Activated T-cell treated with anti-CD3 and anti-CD28 coated beads, Interleukin-2, amount 50 U/mL, for 72 hours (primary cell): Measurements from ENCODE around the gene PRR18. TPM values are rescaled to one million over a fixed set of nuclear protein-coding genes. Genes with fewer than 3 reads are reported as not detected.

Experiments used
- ATAC-seq, 2 donors: fragments of 150-1000 bp; cut with Tn5 transposase; replicated peaks in 1 of 2; 2 replicates each; pipeline ENCODE4 v1.10.0; 2021; ENCODE audit warnings: moderate library complexity in 2 of 2, mild to moderate bottlenecking in 1 of 2
- DNase-seq, 2 donors: peaks; one replicate each; pipeline ENCODE4 v3.0.0; 2021 to 2022; ENCODE audit warnings: mixed read lengths in 1 of 2
- H3K27ac Mint-ChIP-seq: one replicate; pipeline ENCODE4 v1.8.0; 2022; ENCODE audit warnings: mild to moderate bottlenecking, moderate library complexity, mixed read lengths
- H3K27me3 Mint-ChIP-seq: one replicate; pipeline ENCODE4 v1.8.0; 2022; ENCODE audit warnings: low read depth, mixed read lengths
- H3K36me3 Mint-ChIP-seq, 2 donors: one replicate each; pipeline ENCODE4 v1.8.0; 2022; ENCODE audit warnings: mixed read lengths in 2 of 2, mild to moderate bottlenecking in 1 of 2; ENCODE audit not compliant: insufficient read depth in 2 of 2
- H3K4me1 Mint-ChIP-seq: one replicate; pipeline ENCODE4 v1.8.0; 2022; ENCODE audit warnings: low read depth, mixed read lengths
- H3K4me3 Mint-ChIP-seq, 2 donors: one replicate each; pipeline ENCODE4 v1.8.0; 2022; ENCODE audit warnings: mild to moderate bottlenecking in 2 of 2, mixed read lengths in 2 of 2, moderate library complexity in 2 of 2
- H3K9me3 Mint-ChIP-seq, 2 donors: one replicate each; pipeline ENCODE4 v1.8.0; 2022; ENCODE audit warnings: mixed read lengths in 2 of 2
- total RNA-seq, 2 donors: library from RNA; stranded (reverse); gene quantifications; one replicate each; pipeline ENCODE4 v1.2.3, GENCODE V29; 2022

PRR18 gene
- total RNA-seq, 2 donors from 2014 or later = 0.07 TPM; not detected in 1

DNA sequence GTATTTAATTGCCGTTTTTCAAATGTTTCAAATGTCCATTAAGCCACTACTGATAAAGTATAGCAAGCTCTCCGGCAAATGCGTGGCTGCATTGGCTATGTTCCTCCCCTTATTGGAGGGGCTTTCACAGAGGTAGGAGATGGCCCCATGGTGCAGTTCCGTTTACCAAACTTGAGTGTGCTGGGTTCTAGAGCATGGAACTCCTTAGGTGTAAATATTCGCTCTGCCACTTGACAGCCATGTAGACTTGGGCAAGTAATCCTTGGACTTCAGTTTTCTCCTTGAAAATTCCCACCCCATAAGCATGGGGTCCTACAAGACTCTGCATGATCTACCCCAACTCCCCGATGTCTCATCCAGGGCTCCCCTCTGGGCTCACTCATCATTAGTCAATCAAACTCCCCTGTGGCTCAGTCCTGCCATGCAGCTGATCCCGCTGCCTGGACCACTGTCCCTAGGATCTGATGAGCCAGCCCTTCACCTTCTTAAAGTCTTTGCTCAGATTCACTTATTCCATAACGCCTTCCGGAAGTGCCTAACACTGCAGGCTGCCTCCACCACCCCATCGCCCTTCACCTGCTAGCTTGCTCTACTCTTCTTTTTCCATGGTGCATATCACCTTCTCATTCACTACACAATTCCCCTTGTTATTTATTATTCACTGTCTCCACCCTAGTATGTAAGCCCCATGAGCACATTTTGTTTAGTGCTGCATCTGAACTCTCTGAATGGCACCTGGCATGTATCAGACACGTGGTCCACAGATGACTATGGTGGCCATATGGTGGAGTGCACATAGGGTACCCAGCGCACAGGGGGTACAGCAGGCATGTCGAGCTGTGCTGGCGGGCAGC is 18.8 kb downstream of the PRR18 start:
- H3K4me3 Mint-ChIP-seq = no peak overlapping the region
- H3K9me3 Mint-ChIP-seq = no peaks in the 10 kb centered on the region
- DNase-seq = no peak
- H3K4me1 Mint-ChIP-seq = no peaks in the 10 kb centered on the region
- H3K36me3 Mint-ChIP-seq = no peaks in the 10 kb centered on the region
- ATAC-seq = peak; percentile 67 to 71
- no peak overlapping the region for H3K27ac Mint-ChIP-seq
- H3K27me3 Mint-ChIP-seq = peaks cover 26% of the 10 kb centered on the region

DNA sequence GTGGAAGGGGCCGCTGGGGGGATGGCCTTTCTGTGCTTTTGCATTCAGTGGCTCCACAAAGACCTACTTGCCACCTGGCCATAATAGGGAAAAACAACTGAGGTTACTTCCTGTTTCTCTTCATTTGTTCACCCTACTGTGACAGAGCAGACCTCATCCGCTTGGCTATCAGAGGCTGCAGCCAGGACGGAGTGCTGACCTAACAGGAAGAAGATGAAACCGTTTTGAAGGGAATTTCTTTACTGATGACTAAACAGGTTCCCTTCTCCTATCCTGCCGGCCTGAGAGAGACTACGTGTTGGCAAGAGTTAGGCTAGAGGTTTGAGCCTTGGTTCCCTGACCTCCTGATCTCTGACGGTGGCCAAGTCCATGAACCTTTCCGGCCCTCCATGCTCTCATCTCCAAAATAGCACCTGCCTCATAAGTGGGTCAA is 21.3 kb downstream of the PRR18 start:
- H3K27ac Mint-ChIP-seq = no peak overlapping the region
- no peaks in the 10 kb centered on the region for H3K9me3 Mint-ChIP-seq
- no peak overlapping the region for H3K4me3 Mint-ChIP-seq
- ATAC-seq (peak in 1 of 2 donors; percentile 16), DNase-seq (no peak)
- H3K27me3 Mint-ChIP-seq = peaks cover 15% of the 10 kb centered on the region
- H3K36me3 Mint-ChIP-seq = no peaks in the 10 kb centered on the region
- H3K4me1 Mint-ChIP-seq = no peaks in the 10 kb centered on the region

DNA sequence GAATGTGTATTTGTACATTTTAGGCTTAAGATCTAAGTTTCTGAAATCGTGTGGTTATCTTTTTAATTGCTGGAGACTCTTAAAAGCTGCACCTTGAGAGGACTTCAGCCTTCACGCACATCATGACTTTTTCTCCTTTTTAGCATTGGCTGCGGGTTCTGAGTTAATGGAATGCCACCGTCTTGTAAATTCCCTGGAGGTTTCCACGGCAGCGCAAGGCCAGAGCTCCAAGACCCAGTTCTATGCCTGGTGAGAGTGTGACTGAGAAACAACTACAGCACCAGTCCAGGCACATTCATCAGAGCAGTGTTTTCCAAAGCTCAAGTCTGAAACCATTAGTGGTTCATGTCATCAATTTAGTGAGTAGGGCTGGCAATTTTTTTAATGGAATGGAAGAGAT is 23.0 kb downstream of the PRR18 start:
- no peaks in the 10 kb centered on the region for H3K9me3 Mint-ChIP-seq
- no peak overlapping the region for H3K4me3 Mint-ChIP-seq
- H3K27ac Mint-ChIP-seq = no peak overlapping the region
- peaks cover 5% of the 10 kb centered on the region for H3K27me3 Mint-ChIP-seq
- no peak for DNase-seq
- no peak for ATAC-seq
- H3K4me1 Mint-ChIP-seq = no peaks in the 10 kb centered on the region
- H3K36me3 Mint-ChIP-seq = no peaks in the 10 kb centered on the region

GRCh38 chr6:166284640-166285039 is 23.6 kb downstream of the PRR18 start:
- ATAC-seq = no peak

DNA sequence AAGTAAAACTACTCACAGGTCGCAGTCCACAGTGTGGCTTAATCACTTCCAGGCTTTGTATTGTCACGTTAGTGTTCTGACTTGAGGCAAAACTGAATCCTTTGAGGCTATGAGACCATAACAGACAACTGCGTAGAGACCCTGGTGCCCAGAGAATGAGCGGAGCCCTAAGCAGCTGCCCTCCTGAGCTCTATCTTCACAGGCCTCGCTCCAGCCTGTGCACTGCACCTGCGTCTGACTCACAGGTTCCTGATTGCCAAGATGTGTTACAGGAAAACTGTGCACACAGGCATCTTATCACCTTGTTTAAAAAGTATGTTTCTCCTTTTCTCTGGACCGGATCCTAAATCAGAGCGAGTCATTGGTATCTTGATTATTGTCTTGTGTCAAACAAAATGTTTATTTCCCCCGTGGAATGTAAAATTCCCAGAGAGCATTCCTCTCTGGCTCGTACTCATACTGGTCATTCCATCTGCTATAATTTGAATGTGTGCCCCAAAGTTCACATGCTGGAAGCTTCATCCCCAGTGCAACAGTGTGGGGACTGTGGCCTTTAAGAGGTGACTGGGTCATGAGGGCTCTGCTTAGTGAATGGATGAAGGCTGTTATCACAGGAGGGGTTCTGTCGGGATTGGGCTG is 25.7 kb downstream of the PRR18 start:
- Mint-ChIP-seq H3K4me1 (no peaks in the 10 kb centered on the region), H3K27me3 (peaks cover 9% of the 10 kb centered on the region)

More at GRCh38 chr6:166284640-166285039, 23.6 kb downstream of the PRR18 start:
- no peak overlapping the region for H3K4me3 Mint-ChIP-seq
- H3K4me1 Mint-ChIP-seq = no peaks in the 10 kb centered on the region
- H3K36me3 Mint-ChIP-seq = no peaks in the 10 kb centered on the region
- peaks cover 9% of the 10 kb centered on the region for H3K27me3 Mint-ChIP-seq
- no peak overlapping the region for H3K27ac Mint-ChIP-seq
- H3K9me3 Mint-ChIP-seq = no peaks in the 10 kb centered on the region
- no peak for DNase-seq

GRCh38 chr6:166281104-166281503 is 27.1 kb downstream of the PRR18 start:
- Mint-ChIP-seq H3K9me3 (no peaks in the 10 kb centered on the region), H3K27me3 (peaks cover 9% of the 10 kb centered on the region), H3K4me1 (no peaks in the 10 kb centered on the region), H3K36me3 (no peaks in the 10 kb centered on the region), H3K27ac (no peak overlapping the region), H3K4me3 (no peak overlapping the region)
- no peak for ATAC-seq
- DNase-seq = no peak

More for the DNA sequence above, 25.7 kb downstream of the PRR18 start:
- Mint-ChIP-seq H3K36me3 (no peaks in the 10 kb centered on the region), H3K4me3 (no peak overlapping the region), H3K9me3 (no peaks in the 10 kb centered on the region), H3K27ac (no peak overlapping the region)
- no peak for ATAC-seq
- no peak for DNase-seq

GRCh38 chr6:166279393-166279679 is 28.9 kb downstream of the PRR18 start:
- DNase-seq (no peak), ATAC-seq (no peak)
- no peaks in the 10 kb centered on the region for H3K36me3 Mint-ChIP-seq
- no peaks in the 10 kb centered on the region for H3K9me3 Mint-ChIP-seq
- peaks cover 9% of the 10 kb centered on the region for H3K27me3 Mint-ChIP-seq
- peaks cover 7% of the 10 kb centered on the region for H3K4me1 Mint-ChIP-seq
- H3K4me3 Mint-ChIP-seq = no peak overlapping the region
- no peak overlapping the region for H3K27ac Mint-ChIP-seq

DNA sequence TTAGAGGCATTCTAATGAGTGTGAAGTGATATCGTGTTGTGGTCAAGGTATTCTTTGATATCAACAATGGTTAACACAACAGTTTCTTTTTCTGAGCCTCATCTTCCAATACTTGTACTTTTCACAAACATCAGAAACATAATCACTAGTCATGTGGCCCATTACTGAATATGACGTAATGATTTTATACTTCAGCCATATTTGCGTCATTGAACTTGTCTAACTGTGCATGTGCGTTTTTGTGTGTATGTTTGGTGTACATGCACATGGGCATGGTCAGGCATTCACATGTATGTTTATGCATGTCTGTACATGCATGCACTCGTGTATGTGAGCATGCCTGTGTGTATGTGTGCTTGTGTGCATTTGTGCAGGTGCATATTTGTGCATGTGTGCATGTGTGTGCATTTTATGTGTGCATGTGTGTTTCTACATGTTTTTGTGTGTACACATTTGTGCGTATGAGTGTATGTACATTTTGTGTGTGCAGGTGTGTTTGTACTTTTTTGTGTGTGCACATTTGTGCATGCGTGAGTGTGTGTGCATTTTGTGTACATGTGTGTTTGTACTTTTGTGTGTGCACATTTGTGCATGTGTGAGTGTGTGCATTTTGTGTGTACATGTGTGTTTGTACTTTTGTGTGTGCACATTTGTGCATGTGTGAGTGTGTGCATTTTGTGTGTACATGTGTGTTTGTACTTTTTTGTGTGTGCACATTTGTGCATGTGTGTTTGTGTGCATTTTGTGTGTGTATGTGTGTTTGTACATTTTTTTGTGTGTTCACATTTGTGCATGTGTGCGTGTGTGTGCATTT is 29.4 kb downstream of the PRR18 start:
- peaks cover 9% of the 10 kb centered on the region for H3K27me3 Mint-ChIP-seq
- H3K27ac Mint-ChIP-seq = no peak overlapping the region
- no peaks in the 10 kb centered on the region for H3K36me3 Mint-ChIP-seq
- no peak for ATAC-seq
- no peaks in the 10 kb centered on the region for H3K9me3 Mint-ChIP-seq
- H3K4me3 Mint-ChIP-seq = no peak overlapping the region
- DNase-seq = no peak
- peaks cover 7% of the 10 kb centered on the region for H3K4me1 Mint-ChIP-seq

DNA sequence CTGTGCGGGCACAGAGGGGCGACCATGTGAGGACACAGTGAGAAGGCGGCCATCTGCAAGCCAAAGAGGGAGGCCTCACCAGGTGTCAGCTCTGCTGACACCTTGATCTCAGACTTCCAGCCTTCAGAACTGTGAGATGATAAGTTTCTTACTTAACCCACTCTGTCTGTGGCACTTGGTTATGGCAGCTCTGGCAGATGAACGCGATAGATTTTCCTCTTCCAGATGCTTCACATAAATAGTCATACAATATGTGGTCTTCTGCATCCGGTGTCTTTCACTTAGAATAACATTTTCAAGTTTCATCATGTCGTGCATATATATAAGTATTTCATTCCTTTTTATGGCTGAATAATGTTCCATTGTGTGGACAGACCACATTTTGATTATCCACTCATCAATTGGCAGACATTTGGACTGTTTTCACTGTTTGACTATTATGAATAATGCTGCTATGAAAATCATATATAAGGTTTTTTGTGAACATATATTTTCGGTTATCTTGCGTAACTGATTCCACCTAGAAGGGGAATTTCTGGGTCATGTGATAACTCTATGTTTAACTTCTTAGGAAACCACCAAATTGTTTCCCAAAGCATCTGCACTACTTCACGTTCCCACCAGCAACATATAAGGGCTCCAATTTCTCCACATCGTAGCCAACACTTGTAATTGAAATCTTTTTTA is 30.2 kb downstream of the PRR18 start:
- H3K9me3 Mint-ChIP-seq = no peaks in the 10 kb centered on the region
- no peak for ATAC-seq
- peaks cover 9% of the 10 kb centered on the region for H3K27me3 Mint-ChIP-seq
- no peak overlapping the region for H3K27ac Mint-ChIP-seq
- peaks cover 7% of the 10 kb centered on the region for H3K4me1 Mint-ChIP-seq
- no peaks in the 10 kb centered on the region for H3K36me3 Mint-ChIP-seq
- no peak for DNase-seq
- H3K4me3 Mint-ChIP-seq = no peak overlapping the region

DNA sequence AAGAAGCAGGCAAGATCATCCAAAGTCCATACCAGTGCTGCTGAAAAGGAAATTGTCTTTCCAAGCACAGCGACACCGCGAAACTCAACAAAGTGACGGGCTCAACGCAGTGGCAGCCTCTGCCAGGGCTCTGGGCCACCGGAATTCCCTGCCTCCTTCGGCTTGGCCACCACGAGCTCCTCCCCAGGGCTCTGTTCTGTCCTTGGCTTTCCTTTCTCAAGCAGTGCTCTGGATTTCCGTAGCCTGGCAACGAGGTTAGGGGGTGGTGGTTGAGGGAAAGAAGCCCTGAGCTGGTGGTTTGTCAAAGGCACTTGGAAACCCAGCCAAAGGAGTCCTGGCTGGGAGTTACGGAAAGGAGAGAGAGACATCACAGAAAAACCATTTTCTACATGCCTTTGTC is 31.2 kb downstream of the PRR18 start:
- no peak overlapping the region for H3K27ac Mint-ChIP-seq

GRCh38 chr6:166275714-166276166 is 32.5 kb downstream of the PRR18 start:
- Mint-ChIP-seq H3K4me3 (no peak overlapping the region), H3K4me1 (peaks cover 7% of the 10 kb centered on the region), H3K27ac (no peak overlapping the region), H3K9me3 (no peaks in the 10 kb centered on the region), H3K27me3 (peaks cover 8% of the 10 kb centered on the region), H3K36me3 (no peaks in the 10 kb centered on the region)
- ATAC-seq = peak; percentile 81 to 85
- DNase-seq = peak; percentile 76 to 89

More for the DNA sequence above, 31.2 kb downstream of the PRR18 start:
- Mint-ChIP-seq H3K4me3 (no peak overlapping the region), H3K36me3 (no peaks in the 10 kb centered on the region), H3K4me1 (peaks cover 7% of the 10 kb centered on the region), H3K27me3 (peaks cover 9% of the 10 kb centered on the region), H3K9me3 (no peaks in the 10 kb centered on the region)
- no peak for ATAC-seq
- DNase-seq = no peak

DNA sequence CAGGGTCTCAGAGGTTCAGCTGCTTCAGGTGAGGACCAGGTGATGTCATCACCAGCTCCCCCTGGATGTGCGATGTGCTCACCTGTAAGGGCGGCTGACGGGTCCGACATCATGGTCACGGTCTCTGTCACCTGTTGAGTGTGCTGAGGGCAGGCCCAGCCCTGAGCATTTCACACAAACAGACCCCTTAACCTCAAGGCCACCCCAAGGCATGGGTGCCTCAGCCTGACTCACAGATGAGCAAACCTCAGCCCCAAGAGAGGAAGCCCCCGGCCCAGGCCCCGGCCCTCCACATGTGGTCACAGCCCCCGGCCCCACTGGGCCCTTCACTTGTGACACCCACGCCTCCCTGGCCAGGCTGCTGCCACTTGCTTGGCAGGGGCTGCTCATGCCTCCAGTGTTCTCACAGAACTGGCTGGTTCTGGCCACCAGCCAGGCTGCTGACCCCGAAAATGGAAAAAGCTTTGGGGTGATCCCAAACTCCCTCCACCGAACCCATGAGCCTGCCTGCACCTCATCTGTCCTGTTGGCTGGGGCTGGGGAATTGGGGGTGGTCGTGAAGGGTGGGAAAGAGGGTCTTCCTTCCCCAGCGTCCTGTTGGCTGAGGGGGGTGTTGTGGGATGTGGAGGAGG is 33.3 kb downstream of the PRR18 start:
- H3K27me3 Mint-ChIP-seq = peaks cover 3% of the 10 kb centered on the region
- H3K4me1 Mint-ChIP-seq = peaks cover 7% of the 10 kb centered on the region

More for the DNA sequence above, 33.3 kb downstream of the PRR18 start:
- Mint-ChIP-seq H3K4me3 (no peak overlapping the region), H3K36me3 (no peaks in the 10 kb centered on the region), H3K27ac (no peak overlapping the region), H3K9me3 (no peaks in the 10 kb centered on the region)
- ATAC-seq (no peak), DNase-seq (no peak)
